Activated T-helper 1 cell treated with Interleukin-2 at 50 U/mL for 16 hours (primary cell): ENCODE measurements around the gene MYLK.
"Not testable (repeated sequence)": the region's sequence is repeated elsewhere in the genome, so short reads cannot be mapped to it uniquely, and the experiment has no call there.

Source experiments
- DNase-seq: peaks from one replicate; pipeline ENCODE4 v3.0.0-alpha.2; 2020; ENCODE audit warnings: low read depth

MYLK gene

DNA sequence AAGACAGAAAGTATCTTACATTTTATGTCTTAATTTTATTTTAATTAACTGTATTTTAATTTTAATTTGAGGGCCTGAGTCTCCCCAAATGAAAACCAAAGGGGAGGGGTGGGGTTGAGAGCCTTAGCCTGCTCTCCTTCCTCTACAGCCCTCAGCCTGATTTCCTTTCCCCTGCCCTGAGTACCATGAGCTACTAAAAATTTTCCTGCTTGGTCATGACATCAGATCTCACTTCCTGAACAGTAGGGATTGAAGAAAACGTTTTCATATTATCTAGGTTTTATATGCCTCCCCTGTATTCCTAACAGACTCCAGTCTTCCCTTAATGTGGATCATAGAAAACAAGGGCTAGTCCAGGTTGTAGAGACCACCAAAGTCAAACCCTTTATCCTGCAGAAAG, 133.9 kb downstream of the MYLK start:
- DNase-seq: no peak

DNA sequence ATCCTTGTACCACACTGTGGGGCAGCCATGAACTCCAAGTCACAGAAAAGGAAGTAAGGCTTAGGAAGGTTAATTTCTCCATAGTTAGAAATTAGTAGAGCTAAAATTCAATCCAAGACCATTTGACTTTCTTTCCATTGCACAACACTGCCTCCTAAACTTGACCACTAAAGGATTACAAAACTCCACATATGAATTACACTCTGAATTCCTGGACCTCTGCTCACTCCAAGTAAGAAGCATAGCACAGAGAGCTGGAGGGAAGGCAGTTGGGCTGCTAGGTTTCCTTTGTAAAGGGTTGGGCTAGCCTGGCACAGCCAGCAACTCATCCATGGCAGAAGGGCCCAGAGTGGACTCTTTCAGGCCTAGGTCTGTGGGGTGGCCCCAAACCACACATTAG, 134.4 kb downstream of the MYLK start:
- no peak for DNase-seq

DNA sequence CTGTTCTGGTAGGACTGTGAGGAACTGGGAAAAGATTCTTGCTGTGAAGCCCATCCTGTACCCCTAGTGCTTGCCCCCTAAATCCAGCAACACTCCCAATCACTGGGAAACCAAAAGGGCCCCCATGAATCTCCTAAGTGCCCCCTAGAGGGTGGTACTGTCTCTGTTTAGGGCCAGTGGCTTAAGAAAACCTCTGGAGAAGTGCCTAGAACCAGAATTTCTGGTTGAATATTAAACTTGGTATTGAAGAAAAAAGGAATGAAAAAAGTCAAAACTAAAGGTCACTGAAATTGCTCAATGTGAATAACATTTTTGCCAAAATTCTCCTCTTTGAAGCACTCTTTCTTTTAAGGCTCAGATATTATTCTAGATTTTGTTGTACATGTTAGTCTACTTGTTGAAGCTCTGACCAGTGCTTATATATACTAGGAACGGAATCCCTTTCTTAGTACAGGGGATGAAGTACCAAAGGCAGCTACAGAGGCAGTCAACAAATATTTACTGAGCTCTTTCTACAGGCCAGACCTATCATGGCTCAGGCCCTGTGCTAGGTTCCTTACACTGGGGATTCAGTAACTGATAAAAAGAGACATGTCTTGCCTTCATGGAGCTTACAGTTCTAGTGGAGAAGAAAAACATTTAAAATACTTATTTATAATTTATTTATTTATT, 138.8 kb downstream of the MYLK start:
- no peak for DNase-seq

DNA sequence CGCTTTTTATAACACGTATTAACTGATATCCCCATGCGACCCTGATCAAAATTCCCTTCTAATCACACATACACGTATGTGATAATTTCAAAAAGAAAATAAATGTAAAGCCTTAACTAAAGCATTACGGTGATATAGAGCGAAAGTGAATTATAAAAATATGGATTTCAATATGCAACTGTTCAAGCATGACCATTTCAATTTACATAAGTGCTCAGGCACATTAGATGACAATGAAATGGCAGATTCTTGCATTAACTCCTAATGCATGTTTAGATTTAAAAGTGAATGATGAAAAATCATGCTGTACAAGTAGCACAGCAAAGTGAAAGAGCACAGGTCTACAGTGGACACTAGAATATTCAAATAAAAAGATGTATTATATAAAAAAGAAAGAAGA, 140.1 kb downstream of the MYLK start:
- DNase-seq: no peak

DNA sequence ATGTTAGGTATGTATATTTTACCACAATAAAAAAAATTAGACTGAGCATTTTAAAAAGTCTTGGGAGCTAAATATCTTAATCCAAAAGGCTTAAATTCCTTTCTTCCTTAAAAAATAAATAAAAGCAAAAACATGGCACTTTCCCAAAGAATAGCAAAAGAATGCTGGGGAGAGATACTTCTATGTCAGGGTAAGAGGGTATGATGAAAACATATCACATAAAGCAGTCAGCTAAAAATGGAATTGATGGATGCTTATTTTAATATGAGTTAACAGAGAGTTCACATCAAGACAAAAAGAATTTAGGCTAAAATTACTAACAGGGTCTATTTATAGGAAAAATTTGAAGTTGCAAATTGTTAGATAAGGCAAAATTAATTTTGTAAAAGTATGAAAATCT, 141.0 kb downstream of the MYLK start:
- no peak for DNase-seq

DNA sequence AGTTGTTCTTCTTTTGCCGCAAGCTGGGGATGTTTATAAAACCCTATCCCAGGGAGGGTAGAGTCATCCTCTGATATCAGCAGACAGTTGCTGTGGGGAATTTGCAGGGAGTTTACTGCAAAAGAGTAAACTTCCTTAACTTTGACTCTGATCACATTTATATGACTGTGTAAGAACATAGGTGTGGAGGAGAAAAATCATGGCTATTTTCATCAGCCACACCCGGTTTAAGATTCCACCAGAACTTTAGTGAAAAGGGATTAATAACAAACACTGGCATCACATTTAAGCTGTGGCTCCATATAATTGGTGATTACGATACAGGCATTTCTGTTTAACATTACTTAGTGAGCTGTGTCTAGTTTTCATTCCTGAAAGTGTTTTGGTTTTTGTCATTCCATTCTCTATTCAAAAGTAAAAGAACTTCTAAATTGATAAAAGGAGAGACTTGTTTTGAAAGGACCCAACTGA, 143.1 kb downstream of the MYLK start:
- no peak for DNase-seq

DNA sequence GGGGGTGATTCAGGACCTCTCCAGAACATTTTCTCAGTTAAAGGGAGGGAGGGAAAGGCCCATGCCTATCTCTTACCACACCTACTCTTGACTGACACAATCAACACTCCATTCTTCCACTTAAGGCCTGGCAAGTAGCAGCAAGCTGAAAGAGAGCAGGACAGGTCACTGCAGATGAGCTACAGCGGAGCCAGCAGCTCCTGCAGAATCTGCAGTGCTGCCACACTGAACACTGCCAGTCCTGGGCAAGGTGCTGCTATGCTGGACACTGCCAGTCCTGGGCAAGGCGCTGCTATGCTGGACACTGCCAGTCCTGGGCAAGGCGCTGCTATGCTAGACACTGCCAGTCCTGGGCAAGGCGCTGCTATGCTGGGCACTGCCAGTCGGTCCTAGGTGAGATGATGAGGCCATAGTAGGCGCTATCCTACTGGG, 143.7 kb downstream of the MYLK start:
- no peak for DNase-seq

DNA sequence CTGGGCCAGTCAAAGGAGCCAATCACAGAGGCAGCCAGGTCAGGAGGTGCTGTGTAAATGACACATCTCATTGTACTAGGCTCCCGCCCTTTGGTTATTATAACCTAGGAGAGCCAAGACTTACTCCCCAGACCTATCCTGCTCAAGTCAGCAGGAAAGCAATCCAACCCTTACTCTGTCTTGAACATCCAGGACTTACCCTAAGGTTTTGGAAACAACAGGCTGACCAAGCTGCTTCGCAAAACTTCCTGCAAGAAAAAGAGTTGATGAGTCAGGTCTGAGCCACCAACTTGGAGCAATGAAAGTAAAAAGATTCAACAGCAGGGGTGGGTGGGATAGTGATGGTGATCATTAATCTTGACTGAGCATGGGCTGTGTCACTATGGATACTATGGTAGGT, 144.4 kb downstream of the MYLK start:
- no peak for DNase-seq

DNA sequence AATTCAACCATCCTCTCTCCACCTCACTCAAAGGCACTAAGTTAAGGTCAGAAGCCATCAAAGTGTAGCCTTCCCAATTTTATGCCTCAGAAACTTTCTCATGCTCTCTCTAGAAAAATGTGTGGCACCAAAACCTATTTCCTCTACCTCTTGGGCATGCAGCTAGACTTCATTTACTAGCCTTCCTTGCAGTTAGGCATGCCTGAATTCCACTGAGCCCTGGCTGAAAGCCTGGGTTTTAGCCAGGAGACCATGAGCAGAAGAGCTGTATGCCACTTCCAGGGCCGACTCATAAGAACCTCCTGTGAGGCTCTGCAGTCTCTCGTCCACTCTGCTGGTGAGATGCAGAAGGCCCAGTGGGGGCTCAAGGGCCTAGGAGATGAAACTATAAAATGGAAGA, 145.0 kb downstream of the MYLK start:
- DNase-seq: no peak

DNA sequence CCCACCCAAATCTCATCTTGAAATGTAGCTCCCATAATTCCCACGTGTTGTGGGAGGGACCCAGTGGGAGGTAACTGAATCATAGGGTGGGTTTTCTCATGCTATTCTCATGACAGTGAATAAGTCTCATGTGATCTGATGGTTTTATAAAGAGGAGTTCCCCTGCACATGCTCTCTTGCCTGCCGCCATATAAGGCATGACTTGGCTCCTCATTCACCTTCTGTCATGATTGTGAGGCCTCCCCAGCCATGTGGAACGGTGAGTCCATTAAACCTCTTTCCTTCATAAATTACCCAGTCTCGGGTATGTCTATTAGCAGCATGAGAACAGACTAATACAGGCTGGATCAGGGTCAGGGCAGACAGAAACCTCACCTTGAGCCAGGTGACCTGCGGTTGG, 145.6 kb downstream of the MYLK start:
- not testable (repeated sequence) for DNase-seq

DNA sequence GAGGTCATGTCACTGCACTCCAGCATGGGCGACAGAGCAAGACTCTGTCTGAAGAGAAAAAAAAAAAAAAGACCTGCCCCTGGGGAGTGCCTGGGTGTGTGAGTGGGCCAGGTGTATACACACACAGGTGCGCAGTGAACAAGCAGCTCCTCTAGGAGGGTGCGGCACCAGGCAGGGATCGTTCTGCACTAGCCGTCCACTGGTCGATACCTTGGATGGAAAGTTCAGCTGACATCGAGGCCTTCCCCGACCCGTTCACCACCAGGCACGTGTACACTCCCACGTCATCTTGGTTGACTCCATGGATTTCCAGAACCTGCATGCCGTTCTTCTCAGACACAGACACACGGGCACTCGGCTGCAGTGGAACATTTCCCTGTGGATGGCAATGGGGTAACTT, 147.0 kb downstream of the MYLK start:
- no peak for DNase-seq

DNA sequence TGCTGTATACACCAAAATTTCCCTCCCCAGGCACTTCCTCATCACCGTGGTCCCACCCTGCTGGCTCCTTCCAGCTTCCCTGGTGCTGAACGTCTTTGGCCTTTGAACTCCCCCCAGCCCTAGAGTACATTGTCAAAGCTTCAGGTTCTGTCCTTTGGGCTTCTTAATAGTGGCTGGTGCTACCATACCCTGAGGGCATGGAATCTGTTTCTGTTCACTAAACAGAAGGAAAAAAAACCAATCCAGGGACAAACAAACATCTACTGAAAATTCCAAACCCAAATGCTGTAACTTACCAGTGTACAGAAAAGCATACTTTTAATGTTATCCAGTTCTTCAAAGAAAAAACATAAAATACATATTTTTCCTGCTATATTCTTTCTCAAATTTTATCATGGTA, 148.7 kb downstream of the MYLK start:
- no peak for DNase-seq

DNA sequence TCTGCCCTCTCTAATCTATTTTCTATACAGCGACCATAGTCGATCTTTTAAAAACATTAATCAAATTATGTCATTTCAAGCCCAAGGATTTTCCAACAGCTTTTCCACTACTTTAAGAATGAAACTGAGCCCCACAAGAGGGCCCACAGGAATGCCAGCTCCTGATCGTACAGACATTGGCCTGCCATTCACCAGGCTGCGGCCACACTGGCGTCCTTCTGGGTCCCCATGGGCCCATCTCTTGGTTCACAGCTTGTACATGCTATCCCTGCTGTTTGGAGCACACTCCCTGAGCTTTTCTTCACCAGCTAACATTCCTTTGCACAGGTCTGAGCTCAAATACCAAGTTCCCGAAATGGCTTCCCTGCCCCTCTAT, 149.6 kb downstream of the MYLK start:
- DNase-seq: no peak

DNA sequence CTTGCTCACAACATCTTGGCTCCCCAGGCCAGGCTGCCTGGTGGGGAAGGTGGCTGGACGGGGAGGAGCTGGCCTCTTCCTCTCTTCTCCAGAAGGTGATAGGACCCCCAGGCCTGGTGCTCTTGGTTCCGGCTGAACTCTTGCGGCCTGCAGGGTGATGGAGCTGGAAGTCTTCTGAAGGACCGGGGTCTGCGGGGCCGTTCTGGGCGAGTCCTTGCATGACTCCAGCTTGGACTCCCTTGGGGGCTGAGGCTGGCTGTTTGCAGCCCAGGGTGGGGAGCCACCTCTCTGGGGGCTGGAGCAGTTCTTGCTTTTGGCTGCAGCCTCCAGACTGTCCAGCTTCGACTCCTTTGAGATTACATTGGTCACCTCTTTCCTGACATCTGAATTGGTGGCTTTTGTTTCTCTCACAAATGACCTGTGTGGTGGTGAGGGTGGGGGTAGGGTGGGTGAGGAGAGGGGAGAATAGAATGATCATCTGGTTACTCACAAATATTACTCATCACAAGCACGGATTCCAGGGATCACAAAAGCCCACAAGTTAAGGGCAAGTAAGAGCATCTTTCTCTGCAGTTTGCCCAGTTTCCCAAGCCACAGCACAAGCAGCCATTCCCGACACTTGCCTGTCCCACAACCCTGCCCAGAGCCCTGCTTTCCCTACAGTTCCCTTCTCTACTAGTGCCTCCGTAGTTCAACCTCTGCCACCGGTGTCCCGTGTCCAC, 150.2 kb downstream of the MYLK start:
- DNase-seq: no peak

DNA sequence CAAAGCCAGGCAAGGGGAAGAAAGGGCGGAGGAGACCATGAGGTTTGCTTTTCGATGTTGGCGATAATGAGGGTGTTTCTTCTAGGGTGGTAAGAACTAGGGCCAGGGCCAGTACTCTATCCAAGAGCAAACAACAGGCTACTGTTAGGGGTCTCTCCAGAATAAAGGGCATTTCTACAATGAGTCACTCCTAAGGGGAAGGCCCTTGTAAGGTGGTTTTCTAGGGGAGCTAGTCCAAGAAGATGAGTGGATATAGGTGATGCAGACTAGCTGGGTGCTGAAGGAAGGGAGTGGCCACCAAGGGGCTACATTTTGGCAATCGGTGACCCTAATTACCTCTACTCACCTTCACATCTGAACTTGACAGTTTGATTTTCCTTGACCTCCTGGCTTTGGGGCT, 150.8 kb downstream of the MYLK start:
- no peak for DNase-seq

DNA sequence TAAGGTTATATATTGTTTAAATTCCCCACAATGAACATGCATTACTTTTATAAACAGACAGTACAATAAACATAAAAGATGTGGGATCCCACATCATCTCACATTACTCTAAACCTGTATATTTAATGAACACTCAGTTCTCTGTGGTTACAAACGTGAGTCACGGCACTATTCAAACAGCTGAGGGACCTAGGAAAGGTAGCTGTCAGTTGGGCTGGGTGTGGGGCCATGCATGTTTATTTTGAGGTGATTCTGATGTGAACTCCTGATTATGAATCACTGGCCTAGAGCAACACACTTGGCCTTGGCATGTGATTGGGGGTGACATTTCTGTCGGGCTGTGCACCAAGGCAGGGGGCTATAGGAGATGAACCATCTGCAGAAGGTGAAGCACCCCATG, 151.7 kb downstream of the MYLK start:
- DNase-seq: no peak

DNA sequence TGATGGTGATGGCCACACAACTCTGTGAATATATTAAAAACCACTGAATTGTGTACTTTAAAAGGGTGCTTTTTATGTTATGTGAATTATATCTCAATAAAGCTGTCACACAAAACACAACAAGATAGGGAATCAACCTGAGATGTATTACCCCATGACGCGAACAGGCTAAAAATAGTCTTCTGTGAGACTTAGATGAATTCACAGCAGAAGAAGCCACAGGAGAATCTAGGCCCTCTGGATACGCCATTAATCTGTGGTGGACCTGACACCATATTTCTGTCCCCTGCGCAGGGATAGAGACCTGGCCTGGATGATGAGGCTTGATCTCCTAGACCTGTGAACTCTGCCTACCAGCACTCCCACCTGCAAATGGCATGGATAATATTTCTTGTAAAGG, 153.3 kb downstream of the MYLK start:
- DNase-seq: no peak

DNA sequence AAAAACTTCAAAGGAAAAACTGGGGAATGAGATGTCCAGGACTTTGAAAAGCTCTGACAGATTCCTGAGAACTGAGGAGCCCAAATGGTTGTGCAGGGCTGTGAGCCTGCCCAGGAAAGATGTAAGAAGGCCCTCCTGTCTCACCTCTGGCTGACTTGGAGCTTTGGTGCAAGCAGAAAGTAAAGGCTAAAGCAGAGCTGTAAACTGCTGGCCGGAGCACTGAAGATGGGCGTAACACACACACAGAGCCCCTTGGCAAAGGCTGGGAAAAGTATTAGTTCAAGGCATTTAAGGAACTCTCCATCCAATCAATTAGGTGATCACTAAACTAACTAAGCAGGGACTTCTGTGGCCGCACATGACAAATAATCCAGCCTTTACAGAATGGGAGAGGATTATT, 155.1 kb downstream of the MYLK start:
- DNase-seq: no peak

DNA sequence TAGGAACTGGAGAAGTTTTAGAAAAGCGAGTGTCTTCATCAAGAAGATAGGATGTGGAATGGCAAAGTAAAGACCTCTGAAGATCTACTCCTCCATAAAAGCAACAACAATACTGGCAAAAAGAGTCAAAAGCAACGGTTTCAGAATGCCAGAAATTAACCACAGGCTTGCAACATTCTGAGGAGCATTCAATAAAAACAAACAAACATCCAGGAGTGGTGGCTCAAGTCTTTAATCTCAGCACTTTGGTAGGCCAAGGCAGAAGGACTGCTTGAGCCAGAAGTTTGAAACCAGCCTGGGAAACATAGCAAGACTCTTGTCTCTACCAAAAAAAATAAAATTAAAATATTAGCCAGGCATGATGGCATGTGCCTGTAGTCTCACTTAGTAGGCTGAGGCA, 156.1 kb downstream of the MYLK start:
- no peak for DNase-seq

DNA sequence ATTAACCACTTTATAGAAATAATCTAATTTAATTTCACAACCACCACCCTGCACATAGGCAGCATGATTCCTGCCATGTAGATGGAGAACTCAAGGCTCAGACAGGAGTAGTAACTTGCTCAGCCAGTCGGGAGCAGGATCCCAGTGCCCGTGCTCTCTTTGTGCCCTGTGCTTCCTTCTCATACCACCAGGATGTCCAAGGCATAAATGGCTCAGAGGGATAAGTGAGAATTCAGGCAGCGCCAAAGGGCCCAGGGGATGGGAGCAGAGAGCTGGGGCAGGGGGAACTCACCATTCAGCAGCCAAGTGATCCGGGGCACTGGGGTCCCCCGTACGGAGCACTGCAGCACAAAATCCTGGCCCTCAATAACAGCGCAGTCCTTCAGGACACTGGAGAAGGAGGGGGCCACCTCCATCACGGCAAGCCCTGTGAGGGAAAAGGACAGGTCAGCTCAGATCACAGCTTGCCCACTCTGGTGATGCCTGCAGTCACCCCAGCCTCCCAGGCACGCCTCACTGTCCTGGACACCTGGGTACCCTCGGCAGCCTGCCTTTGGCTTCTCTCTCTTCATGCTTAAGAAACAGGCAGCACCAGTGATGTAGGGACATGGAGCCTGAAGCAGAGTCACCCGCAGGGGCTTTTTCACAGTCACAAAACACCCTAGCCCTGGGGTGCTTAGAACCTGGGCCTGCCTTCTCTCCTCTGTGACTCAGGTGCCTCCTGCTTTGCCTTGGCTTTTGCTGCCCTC, 158.3 kb downstream of the MYLK start:
- DNase-seq: no peak

DNA sequence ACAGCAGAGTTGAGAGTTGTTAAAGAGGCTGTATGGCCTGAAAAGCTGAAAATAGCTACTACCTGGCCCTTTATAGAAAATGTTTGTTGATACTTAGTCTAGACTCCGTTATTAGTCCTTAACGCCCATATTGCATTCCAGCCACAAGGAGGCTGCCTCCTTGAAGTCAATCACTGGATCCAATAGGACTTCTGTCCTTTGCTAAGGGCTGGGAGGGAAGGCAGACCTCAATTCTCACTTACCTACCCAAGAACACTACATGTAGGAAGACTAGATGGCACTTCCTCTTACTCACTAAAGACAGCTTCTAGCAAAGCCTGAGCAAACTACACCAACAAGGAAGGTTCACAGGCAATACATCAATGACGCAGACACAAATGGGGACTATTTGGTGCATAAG, 159.8 kb downstream of the MYLK start:
- no peak for DNase-seq

DNA sequence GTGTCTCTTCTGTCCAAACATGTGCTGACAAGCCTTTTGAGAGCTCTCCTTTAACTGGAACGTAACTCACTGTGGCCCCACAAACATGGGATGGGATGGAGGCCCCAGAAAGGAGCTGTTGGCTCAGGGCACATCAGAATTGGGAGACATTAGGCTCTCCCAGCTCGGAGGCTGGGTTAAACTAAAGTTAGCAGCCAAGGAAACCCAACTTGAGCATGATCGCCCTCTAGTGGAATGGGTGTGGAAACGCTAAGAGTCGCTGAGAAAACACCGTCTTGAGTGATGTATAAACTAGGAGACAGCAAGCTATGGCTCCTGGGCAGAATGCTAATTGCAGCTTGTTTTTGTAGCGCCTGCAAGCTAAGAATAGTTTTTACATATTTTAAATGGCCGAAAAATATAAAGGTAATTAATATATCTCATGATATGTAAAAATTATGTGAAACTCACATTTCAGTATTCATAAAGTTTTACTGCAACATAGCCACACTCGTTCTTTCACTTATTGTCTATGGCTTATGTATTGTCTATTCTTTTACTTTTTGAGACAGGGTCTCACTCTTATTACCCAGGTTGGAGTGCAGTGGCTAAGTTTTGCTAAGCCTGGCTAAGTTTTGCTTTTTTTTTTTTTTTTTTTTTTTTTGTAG, 160.5 kb downstream of the MYLK start:
- no peak for DNase-seq

DNA sequence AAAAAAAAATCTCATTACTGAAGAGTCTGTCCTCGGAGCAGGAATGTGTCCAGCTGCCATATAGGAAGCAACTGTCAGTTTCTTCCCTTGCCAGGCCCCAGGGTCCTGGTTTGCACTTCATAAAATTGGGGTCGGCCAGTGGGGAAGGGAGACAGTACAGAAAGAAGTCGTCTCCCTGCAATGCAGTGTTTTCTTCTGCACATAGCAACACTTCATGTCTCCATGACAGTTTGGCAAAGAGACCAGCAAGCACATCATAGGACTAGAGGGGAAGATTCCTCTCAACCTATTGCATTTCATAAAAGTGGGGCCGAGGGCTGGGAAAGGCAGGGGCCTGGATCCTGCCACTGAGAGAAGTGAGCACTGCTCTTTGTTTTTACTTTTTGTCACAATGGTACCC, 161.1 kb downstream of the MYLK start:
- no peak for DNase-seq
